Vagina (tissue), 2 donors: Measurements from ENCODE around the gene NXF3. TPM values are rescaled to one million over a fixed set of nuclear protein-coding genes. Genes with fewer than 3 reads are reported as not detected.
"Not testable (repeated sequence)": the region's sequence is repeated elsewhere in the genome, so short reads cannot be mapped to it uniquely, and the experiment has no call there.

ENCODE experiments used
- DNase-seq, 2 donors: peaks; one replicate each; pipeline ENCODE4 v3.0.0-alpha.2; 2017; ENCODE audit errors: extremely low spot score in 2 of 2
- H3K27ac ChIP-seq: fragments of 200-600 bp; sonication (generic); one replicate; pipeline ENCODE4 v1.5.1; 2019
- H3K27me3 ChIP-seq: fragments of 200-600 bp; sonication (generic); one replicate; pipeline ENCODE4 v1.5.1; 2019
- H3K36me3 ChIP-seq, 2 donors: fragments of 200-600 bp; sonication (generic); one replicate each; pipeline ENCODE4 v1.5.1; 2017 to 2019
- H3K4me1 ChIP-seq: fragments of 200-600 bp; sonication (generic); one replicate; pipeline ENCODE4 v1.5.1; 2019
- H3K4me3 ChIP-seq, 2 donors: fragments of 200-600 bp; sonication (generic); 1 replicate in 1 of 2; 2 replicates in 1 of 2; pipeline ENCODE4 v1.5.1; 2016 to 2019
- H3K9me3 ChIP-seq: fragments of 200-600 bp; sonication (generic); one replicate; pipeline ENCODE4 v1.5.1; 2019
- CTCF ChIP-seq, 3 experiments: fragments of 450-650 bp in 2 of 3; fragments of 200-600 bp in 1 of 3; sonication (generic) in 1 of 3; IDR thresholded peaks; one replicate each; pipeline ENCODE4 v1.5.1; 2017 to 2019; ENCODE audit warnings: antibody characterized with exemption in 3 of 3, mild to moderate bottlenecking in 2 of 3, moderate library complexity in 2 of 3
- POLR2A ChIP-seq, 2 donors: fragments of 450-650 bp; IDR thresholded peaks; one replicate each; pipeline ENCODE4 v1.6.1; 2017; ENCODE audit warnings: antibody characterized with exemption in 2 of 2, mild to moderate bottlenecking in 2 of 2, moderate library complexity in 2 of 2
- POLR2AphosphoS5 ChIP-seq, 2 donors: sonication (generic); formaldehyde crosslinking; IDR thresholded peaks; one replicate each; pipeline ENCODE4 v1.9.0; 2017; ENCODE audit warnings: antibody characterized with exemption in 2 of 2, mild to moderate bottlenecking in 2 of 2, low read depth in 1 of 2; ENCODE audit not compliant: insufficient read depth in 1 of 2
- intact Hi-C: fragments of 100-400 bp; cut with DNase I; formaldehyde crosslinking; loops from one replicate; pipeline ENCODE4 v1.15.1; 2023
- total RNA-seq: library from RNA; depleted of rRNA; stranded (reverse); fragments of >200 nt; gene quantifications from one replicate; pipeline ENCODE4 v1.2.3, GENCODE V29; 2016

NXF3 gene
- total RNA-seq, 1 donor from 2014 or later, result not detected

- intact Hi-C loops, result no loop called here
- DNase-seq, result no peak
- TF ChIP-seq POLR2AphosphoS5 (IDR thresholded peaks at IDR 0.05; ENCODE audit: insufficient read depth in 1 of 2, low read depth in 1 of 2) (no peak), CTCF (IDR thresholded peaks at IDR 0.05) (no peak), POLR2A (IDR thresholded peaks at IDR 0.05) (no peak)
- H3K4me3 ChIP-seq, result no peak overlapping the region
- H3K9me3 ChIP-seq, result no peaks in the 10 kb centered on the region
- H3K27ac ChIP-seq, result no peak overlapping the region
- H3K4me1 ChIP-seq, result no peaks in the 10 kb centered on the region
- H3K27me3 ChIP-seq, result no peaks in the 10 kb centered on the region
- no peaks in the 10 kb centered on the region for H3K36me3 ChIP-seq
Measured at GRCh38 chrX:103056902-103057301, 36.0 kb downstream of the NXF3 start.

DNA sequence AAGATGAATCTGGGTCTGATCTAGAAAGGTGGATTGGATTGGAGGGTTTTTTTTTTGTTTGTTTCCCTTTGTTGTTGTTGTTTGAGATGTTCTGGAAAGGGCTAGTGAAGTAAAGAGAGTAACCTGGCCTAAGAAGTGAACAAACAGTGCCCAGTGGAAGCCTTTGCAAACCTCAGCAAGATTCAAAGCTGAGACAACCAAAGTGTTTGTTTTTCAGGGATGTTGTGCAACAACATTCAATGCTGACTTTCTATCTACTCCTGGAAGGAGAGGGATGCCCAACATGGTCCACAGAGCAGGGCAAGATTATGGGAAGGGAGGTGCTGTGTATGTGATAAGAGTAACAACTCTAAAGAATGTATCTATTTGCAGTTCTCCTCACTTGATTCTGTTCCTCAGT lies 40.3 kb downstream of the NXF3 start:
- intact Hi-C loops, result no loop called here
- DNase-seq, result no peak
- no peak for TF ChIP-seq CTCF (IDR thresholded peaks at IDR 0.05)
- no peak for TF ChIP-seq POLR2A (IDR thresholded peaks at IDR 0.05)
- TF ChIP-seq POLR2AphosphoS5 (IDR thresholded peaks at IDR 0.05; ENCODE audit: insufficient read depth in 1 of 2, low read depth in 1 of 2), result no peak

GRCh38 chrX:103051260-103051789 lies 41.6 kb downstream of the NXF3 start:
- Histone ChIP-seq H3K4me3 (no peak overlapping the region), H3K4me1 (no peaks in the 10 kb centered on the region), H3K9me3 (no peaks in the 10 kb centered on the region), H3K27me3 (no peaks in the 10 kb centered on the region), H3K27ac (no peak overlapping the region), H3K36me3 (no peaks in the 10 kb centered on the region)
- intact Hi-C loops, result no loop called here
- DNase-seq, result no peak
- TF ChIP-seq POLR2A (IDR thresholded peaks at IDR 0.05), result no peak
- no peak for TF ChIP-seq CTCF (IDR thresholded peaks at IDR 0.05)
- no peak for TF ChIP-seq POLR2AphosphoS5 (IDR thresholded peaks at IDR 0.05; ENCODE audit: insufficient read depth in 1 of 2, low read depth in 1 of 2)

More for the DNA sequence above, 40.3 kb downstream of the NXF3 start:
- Histone ChIP-seq H3K36me3 (no peaks in the 10 kb centered on the region), H3K4me3 (no peak overlapping the region), H3K27ac (no peak overlapping the region), H3K4me1 (no peaks in the 10 kb centered on the region), H3K27me3 (no peaks in the 10 kb centered on the region), H3K9me3 (no peaks in the 10 kb centered on the region)

DNA sequence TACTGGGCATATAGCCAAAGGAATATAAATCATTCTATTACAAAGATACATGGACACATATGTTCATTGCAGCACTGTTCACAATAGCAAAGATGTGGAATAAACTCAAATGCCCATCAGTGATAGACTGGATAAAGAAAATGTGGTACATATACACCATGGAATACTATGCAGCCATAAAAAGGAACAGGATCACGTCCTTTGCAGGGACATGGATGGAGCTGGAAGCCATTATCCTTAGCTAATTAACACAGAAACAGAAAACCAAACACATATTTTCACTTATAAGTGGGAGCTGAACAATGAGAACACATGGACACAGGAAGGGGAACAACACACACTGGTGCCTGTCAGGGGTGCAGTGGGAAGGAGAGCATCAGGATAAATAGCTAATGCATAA lies 59.6 kb downstream of the NXF3 start:
- DNase-seq, intact Hi-C loops, H3K4me3 ChIP-seq, H3K27ac ChIP-seq, H3K4me1 ChIP-seq, H3K27me3 ChIP-seq, H3K9me3 ChIP-seq, H3K36me3 ChIP-seq: not testable (repeated sequence)

Other genes starting within 250 kb of the NXF3 start
- 9.6 TPM for gene RAB40AL, start 155.9 kb downstream of the NXF3 start, total RNA-seq
- 3.7 TPM for gene BEX1, start 29.0 kb downstream of the NXF3 start, total RNA-seq
- gene BEX4, start 122.0 kb upstream of the NXF3 start, total RNA-seq, result 32.7 TPM
- gene TCEAL8, start 162.0 kb upstream of the NXF3 start, total RNA-seq, result 40.3 TPM
- gene TCEAL5, start 183.6 kb upstream of the NXF3 start, total RNA-seq, result 0.98 TPM
- gene BEX2, start 217.8 kb upstream of the NXF3 start, total RNA-seq, result 7.4 TPM
- gene TCEAL7, start 237.1 kb upstream of the NXF3 start, total RNA-seq, result 15.7 TPM